ENCODE measurements around the gene NPR1. TPM values are rescaled to one million over a fixed set of nuclear protein-coding genes. Genes with fewer than 3 reads are reported as not detected.

The NPR1 gene
- total RNA-seq, 1 donor from 2014 or later, result 5.9 TPM

DNA sequence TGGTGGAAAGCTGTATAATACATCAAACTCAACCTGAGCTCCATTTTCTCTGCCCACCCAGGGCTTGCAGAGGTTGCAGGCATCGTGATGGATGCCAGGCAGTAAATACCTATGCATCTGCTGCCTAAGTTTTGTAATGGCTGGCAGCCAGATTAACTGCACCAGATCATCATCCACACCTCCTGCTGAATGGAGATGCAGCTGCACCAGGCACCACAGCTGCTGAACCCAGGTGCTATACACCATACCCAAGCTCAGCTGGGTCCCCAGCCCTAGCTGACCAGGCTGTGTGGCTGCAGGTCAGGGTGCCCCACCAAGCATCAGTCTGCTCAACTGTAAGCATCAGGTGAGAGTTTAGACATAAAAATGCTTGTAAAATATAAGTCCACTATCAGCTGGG, 26.7 kb upstream of the NPR1 start:
- DNase-seq (ENCODE audit: low spot score in 2 of 2, unreplicated experiment in 2 of 2), result no peak
- TF ChIP-seq, protein P1, sequence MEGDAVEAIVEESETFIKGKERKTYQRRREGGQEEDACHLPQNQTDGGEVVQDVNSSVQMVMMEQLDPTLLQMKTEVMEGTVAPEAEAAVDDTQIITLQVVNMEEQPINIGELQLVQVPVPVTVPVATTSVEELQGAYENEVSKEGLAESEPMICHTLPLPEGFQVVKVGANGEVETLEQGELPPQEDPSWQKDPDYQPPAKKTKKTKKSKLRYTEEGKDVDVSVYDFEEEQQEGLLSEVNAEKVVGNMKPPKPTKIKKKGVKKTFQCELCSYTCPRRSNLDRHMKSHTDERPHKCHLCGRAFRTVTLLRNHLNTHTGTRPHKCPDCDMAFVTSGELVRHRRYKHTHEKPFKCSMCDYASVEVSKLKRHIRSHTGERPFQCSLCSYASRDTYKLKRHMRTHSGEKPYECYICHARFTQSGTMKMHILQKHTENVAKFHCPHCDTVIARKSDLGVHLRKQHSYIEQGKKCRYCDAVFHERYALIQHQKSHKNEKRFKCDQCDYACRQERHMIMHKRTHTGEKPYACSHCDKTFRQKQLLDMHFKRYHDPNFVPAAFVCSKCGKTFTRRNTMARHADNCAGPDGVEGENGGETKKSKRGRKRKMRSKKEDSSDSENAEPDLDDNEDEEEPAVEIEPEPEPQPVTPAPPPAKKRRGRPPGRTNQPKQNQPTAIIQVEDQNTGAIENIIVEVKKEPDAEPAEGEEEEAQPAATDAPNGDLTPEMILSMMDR (IDR thresholded peaks at IDR 0.05; ENCODE audit: unreplicated experiment), result no peak
- no peaks in the 10 kb centered on the region for H3K9me3 Mint-ChIP-seq
- no peak overlapping the region for H3K27ac Mint-ChIP-seq
- no peak overlapping the region for H3K4me3 Mint-ChIP-seq
- H3K4me1 Mint-ChIP-seq, result no peaks in the 10 kb centered on the region
- H3K27me3 Mint-ChIP-seq (ENCODE audit: low read depth), result no peaks in the 10 kb centered on the region
- peaks cover 3% of the 10 kb centered on the region for H3K36me3 Mint-ChIP-seq

DNA sequence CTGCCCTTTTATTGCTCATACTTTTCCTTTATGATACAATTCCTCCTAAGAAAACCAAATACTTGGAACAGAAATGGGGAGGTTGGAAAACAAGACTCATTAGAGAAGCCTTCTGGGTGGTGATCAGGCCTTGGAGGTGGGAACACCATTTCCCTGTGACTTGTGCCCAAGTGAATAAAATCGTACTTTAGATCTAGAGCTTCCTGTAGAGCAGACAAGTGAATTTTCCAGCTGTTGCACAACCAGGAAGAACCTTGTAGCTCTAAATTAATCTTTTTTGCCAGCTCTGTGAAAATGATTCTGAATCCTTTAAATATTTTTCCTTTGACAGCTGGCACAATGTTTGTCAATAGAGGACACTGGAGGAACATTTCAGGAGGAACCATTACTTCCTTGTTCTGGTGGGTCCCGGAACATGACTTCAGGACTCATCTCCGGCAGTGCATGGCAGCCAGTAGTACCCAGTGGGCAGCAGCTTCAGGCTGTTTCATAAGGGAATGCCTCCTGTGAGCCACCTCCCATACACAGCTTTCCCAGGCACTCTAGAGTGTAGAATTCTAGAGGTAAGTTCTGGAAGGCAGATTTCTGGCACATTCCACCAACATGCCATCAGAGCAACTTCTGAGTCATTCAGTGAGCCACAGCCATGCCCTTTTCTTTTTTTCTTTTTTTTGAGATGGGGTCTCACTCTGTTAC, 25.5 kb upstream of the NPR1 start:
- H3K4me1 Mint-ChIP-seq, result no peaks in the 10 kb centered on the region
- H3K36me3 Mint-ChIP-seq, result no peaks in the 10 kb centered on the region
- no peaks in the 10 kb centered on the region for H3K27me3 Mint-ChIP-seq (ENCODE audit: low read depth)
- no peak overlapping the region for H3K27ac Mint-ChIP-seq
- H3K4me3 Mint-ChIP-seq, result no peak overlapping the region
- DNase-seq (ENCODE audit: low spot score in 2 of 2, unreplicated experiment in 2 of 2), result no peak
- TF ChIP-seq, protein P1 (IDR thresholded peaks at IDR 0.05; ENCODE audit: unreplicated experiment), result no peak
- no peaks in the 10 kb centered on the region for H3K9me3 Mint-ChIP-seq

DNA sequence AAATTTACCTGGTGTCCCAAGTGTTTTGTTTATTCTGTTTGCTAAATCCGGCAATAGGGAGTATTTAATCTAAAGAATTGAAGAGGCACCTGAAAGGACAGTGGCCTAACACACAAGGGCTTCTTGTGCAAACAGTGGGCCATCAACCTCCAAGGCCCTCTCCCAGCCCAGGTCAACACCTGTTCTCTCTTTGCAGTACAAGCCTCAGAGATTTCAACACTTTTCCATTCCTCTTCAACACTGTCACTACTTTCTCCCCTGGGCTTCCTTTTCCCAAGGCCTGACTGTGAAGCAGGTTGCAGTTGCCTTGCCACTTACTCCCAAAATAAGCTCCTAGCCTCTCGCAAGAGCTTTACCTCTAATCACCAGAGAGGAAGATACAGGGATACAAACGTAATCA, 23.2 kb upstream of the NPR1 start:
- Mint-ChIP-seq H3K36me3 (no peaks in the 10 kb centered on the region), H3K4me1 (peaks cover 11% of the 10 kb centered on the region), H3K27ac (no peak overlapping the region), H3K9me3 (no peaks in the 10 kb centered on the region), H3K27me3 (ENCODE audit: low read depth) (no peaks in the 10 kb centered on the region), H3K4me3 (no peak overlapping the region)
- TF ChIP-seq, protein P1 (IDR thresholded peaks at IDR 0.05; ENCODE audit: unreplicated experiment), result no peak
- no peak for DNase-seq (ENCODE audit: low spot score in 2 of 2, unreplicated experiment in 2 of 2)

DNA sequence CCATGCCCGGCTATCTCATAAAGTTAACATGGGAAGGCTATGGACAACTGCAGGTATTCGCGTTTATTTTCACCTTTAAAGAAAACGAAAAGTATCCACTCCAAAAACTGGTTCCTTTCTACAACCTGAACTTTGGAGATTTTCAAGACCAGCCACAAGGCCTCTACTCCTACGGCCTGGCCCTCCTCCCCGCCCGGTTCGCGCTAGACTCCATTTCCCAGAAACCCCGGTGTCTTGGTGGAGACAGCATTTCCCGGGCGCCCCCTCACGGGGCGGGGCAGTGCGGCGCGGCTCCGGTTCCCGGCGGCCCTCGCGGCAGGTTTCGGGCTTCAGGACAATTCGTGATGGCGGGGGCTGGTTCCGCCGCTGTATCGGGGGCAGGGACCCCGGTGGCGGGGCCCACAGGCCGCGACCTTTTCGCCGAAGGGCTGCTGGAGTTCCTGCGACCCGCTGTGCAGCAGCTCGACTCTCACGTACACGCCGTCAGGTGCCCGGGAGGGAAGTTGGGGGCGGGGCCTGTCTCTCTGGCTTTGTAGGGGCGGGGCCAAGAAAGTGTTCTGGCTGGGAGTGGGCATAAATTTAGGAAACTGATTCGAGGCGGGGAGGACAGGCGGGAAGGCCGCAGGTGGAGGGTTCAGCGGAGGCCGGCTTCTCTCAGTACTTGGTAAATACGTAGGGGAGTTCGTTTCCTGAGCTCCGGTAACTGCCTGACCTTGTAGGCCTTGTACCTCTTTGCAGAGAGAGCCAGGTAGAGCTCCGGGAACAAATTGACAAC, 19.9 kb upstream of the NPR1 start, which contains the start of gene SNAPIN:
SNAPIN (plus strand) TSS at position 304 of the 775 bp plus-strand sequence; CDS start at position 345, 41 bp downstream.
- Mint-ChIP-seq H3K36me3 (peaks cover 9% of the 10 kb centered on the region), H3K9me3 (no peaks in the 10 kb centered on the region), H3K27me3 (ENCODE audit: low read depth) (no peaks in the 10 kb centered on the region), H3K4me3 (peak within 1 kb of the TSS; percentile 95), H3K4me1 (peaks cover 11% of the 10 kb centered on the region), H3K27ac (peak within 1 kb of the TSS; percentile 96)
- TF ChIP-seq, protein P1 (IDR thresholded peaks at IDR 0.05; ENCODE audit: unreplicated experiment), result no peak
- peak; percentile 72 to 88 for DNase-seq (ENCODE audit: low spot score in 2 of 2, unreplicated experiment in 2 of 2)

DNA sequence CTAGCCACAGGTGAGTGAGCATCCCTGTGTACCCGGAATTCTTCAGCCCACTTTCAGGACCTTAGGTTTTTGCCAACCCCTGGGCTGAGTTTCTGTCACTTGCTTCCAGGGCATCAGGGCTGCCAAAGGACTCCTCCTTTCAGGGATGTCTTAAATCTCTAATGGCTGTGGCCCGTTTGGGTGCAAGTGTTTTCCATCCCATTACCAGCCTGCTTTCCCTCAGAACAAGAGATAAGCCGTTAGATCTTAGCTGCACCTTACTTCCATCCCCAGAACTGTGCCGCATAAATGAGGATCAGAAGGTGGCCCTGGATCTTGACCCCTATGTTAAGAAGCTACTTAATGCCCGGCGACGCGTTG, 19.3 kb upstream of the NPR1 start:
- Mint-ChIP-seq H3K27ac (peak overlapping the region; percentile 96), H3K4me1 (peaks cover 11% of the 10 kb centered on the region), H3K9me3 (no peaks in the 10 kb centered on the region), H3K27me3 (ENCODE audit: low read depth) (no peaks in the 10 kb centered on the region), H3K36me3 (peaks cover 13% of the 10 kb centered on the region), H3K4me3 (peak overlapping the region; percentile 95)
- TF ChIP-seq, protein P1 (IDR thresholded peaks at IDR 0.05; ENCODE audit: unreplicated experiment), result no peak
- DNase-seq (ENCODE audit: low spot score in 2 of 2, unreplicated experiment in 2 of 2), result no peak

Measured in mesothelial cell of epicardium (in vitro differentiated cells).